Liver (tissue), 3 donors: ENCODE measurements around the gene BTBD8.

ENCODE experiments used
- CTCF ChIP-seq: fragments of 150-350 bp; IDR thresholded peaks from 2 replicates; pipeline ENCODE4 v1.5.1; 2017; ENCODE audit warnings: improper control_type of control experiment, low read depth, low read length; ENCODE audit not compliant: missing input control
- EGR1 ChIP-seq, 2 donors: IDR thresholded peaks; 2 replicates each; pipeline ENCODE4 v1.6.1; 2016 to 2018; ENCODE audit warnings: antibody characterized with exemption in 2 of 2, low read depth in 2 of 2
- FOXA2 ChIP-seq: IDR thresholded peaks from 2 replicates; pipeline ENCODE4 v1.6.1; 2016; ENCODE audit warnings: antibody characterized with exemption
- GABPA ChIP-seq, 2 donors: IDR thresholded peaks in 1 of 2; conservative IDR thresholded peaks in 1 of 2; 2 replicates each; pipeline ENCODE4 v1.6.1; 2016; ENCODE audit warnings: antibody characterized with exemption in 2 of 2, mild to moderate bottlenecking in 1 of 2, moderate library complexity in 1 of 2
- MAX ChIP-seq: IDR thresholded peaks from 2 replicates; pipeline ENCODE4 v1.6.1; 2016; ENCODE audit warnings: antibody characterized with exemption
- NR2F2 ChIP-seq: IDR thresholded peaks from 2 replicates; pipeline ENCODE4 v1.6.1; 2016; ENCODE audit warnings: antibody characterized with exemption
- RAD21 ChIP-seq, 2 donors: IDR thresholded peaks; 2 replicates each; pipeline ENCODE4 v1.6.1; 2016; ENCODE audit warnings: antibody characterized with exemption in 2 of 2, mild to moderate bottlenecking in 2 of 2
- REST ChIP-seq: IDR thresholded peaks from 2 replicates; pipeline ENCODE4 v1.6.1; 2016; ENCODE audit warnings: antibody characterized with exemption, mild to moderate bottlenecking
- SP1 ChIP-seq: IDR thresholded peaks from 2 replicates; pipeline ENCODE4 v1.6.1; 2018; ENCODE audit warnings: antibody characterized with exemption, mild to moderate bottlenecking
- TAF1 ChIP-seq: conservative IDR thresholded peaks from 2 replicates; pipeline ENCODE4 v1.6.1; 2016; ENCODE audit warnings: antibody characterized with exemption, mild to moderate bottlenecking
- TF ChIP-seq, protein P1 (sequence below): IDR thresholded peaks from 2 replicates; pipeline ENCODE4 v1.6.1; 2016; ENCODE audit warnings: antibody characterized with exemption
- donor health status: healthy.
- donor health status: healthy.

DNA sequence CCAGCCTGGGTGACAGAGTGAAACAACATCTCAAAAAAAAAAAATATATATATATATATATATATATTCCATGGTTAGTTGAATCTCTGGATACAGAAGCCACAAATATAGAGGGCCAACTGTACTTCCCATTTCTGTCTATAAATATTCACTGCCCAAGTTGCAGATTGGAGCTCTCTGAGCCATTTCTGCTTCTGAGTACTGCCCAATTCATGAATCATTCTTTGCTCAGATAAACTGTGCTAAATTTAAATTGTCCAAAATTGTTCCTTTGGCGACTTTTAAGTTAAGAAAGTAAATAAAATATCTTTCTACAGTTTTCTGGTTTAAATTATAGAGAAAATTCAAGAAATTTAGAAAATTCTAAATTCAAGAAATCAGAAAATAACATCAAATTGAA, 114.4 kb downstream of the BTBD8 start:
- no peak for TF ChIP-seq CTCF
- TF ChIP-seq SP1, result no peak
- TF ChIP-seq EGR1 (IDR thresholded peaks at IDR 0.05; ENCODE audit: low read depth in 2 of 2), result no peak
- TF ChIP-seq, protein P1, sequence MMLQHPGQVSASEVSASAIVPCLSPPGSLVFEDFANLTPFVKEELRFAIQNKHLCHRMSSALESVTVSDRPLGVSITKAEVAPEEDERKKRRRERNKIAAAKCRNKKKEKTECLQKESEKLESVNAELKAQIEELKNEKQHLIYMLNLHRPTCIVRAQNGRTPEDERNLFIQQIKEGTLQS, result no peak
- no peak for TF ChIP-seq MAX
- no peak for TF ChIP-seq GABPA (IDR thresholded peaks at IDR 0.05 in 1 of 2, conservative IDR thresholded peaks at IDR 0.05 in 1 of 2)
- TF ChIP-seq RAD21 (IDR thresholded peaks at IDR 0.05), result no peak
- no peak for TF ChIP-seq REST
- TF ChIP-seq FOXA2, result no peak
- no peak for TF ChIP-seq TAF1
- TF ChIP-seq NR2F2, result no peak
